ENCODE results near the gene MEIS1.
"Not testable (repeated sequence)": the region's sequence is repeated elsewhere in the genome, so short reads cannot be mapped to it uniquely, and the experiment has no call there.

The MEIS1 gene

GRCh38 chr2:66390811-66391210, 44.1 kb upstream of the MEIS1 start:
- Histone ChIP-seq H3K4me2 (ENCODE audit: low read length, poor library complexity, severe bottlenecking) (no peak overlapping the region), H3K27ac (ENCODE audit: low read length, poor library complexity, severe bottlenecking) (no peak overlapping the region)
- 92% methylated on average over 9 of the region's 9 CpGs for WGBS

GRCh38 chr2:66391240-66391639, 43.7 kb upstream of the MEIS1 start:
- not testable (repeated sequence) for H3K14ac ChIP-seq (ENCODE audit: low read length in 2 of 2); H4K8ac ChIP-seq (ENCODE audit: low read length); H3K27ac ChIP-seq (ENCODE audit: low read length, poor library complexity, severe bottlenecking); H2BK5ac ChIP-seq (ENCODE audit: low read depth, low read length, poor library complexity, severe bottlenecking); H3K4me2 ChIP-seq (ENCODE audit: low read length, poor library complexity, severe bottlenecking); H3K36me3 ChIP-seq (ENCODE audit: control insufficient read depth in 1 of 2, insufficient read depth in 2 of 2, low read depth in 1 of 2, low read length in 2 of 2); H3K79me1 ChIP-seq (replicated peaks; ENCODE audit: low read length, poor library complexity, severe bottlenecking); H3K4me3 ChIP-seq (ENCODE audit: insufficient read depth in 1 of 2, low read depth in 1 of 2, low read length in 2 of 2); H3K9me3 ChIP-seq (ENCODE audit: control insufficient read depth, low read length); H2AK5ac ChIP-seq (ENCODE audit: low read length, severe bottlenecking); H3K4me1 ChIP-seq (ENCODE audit: control insufficient read depth, insufficient read depth, low read depth, low read length); H3K23ac ChIP-seq (ENCODE audit: low read length in 2 of 2); H2BK120ac ChIP-seq (ENCODE audit: low read depth, low read length); H2BK15ac ChIP-seq (ENCODE audit: low read depth, poor library complexity, severe bottlenecking); H3K27me3 ChIP-seq (ENCODE audit: control insufficient read depth in 1 of 2, insufficient read depth in 1 of 2, low read length in 2 of 2); H4K91ac ChIP-seq (ENCODE audit: low read length); H2BK12ac ChIP-seq (ENCODE audit: low read length in 2 of 2); H3K18ac ChIP-seq (ENCODE audit: low read depth in 1 of 2, low read length in 2 of 2); H3K4ac ChIP-seq (ENCODE audit: low read depth in 1 of 2, low read length in 2 of 2); H3K9ac ChIP-seq (ENCODE audit: low read length); DNase-seq; H2AFZ ChIP-seq (ENCODE audit: low read depth, low read length)
- WGBS: 57% methylated on average over 15 of the region's 22 CpGs

More at GRCh38 chr2:66390811-66391210, 44.1 kb upstream of the MEIS1 start:
- Histone ChIP-seq H2BK120ac (ENCODE audit: low read depth, low read length) (no peak overlapping the region), H3K23ac (ENCODE audit: low read length in 2 of 2) (no peak overlapping the region), H3K4me3 (ENCODE audit: insufficient read depth in 1 of 2, low read depth in 1 of 2, low read length in 2 of 2) (no peak overlapping the region), H2BK5ac (ENCODE audit: low read depth, low read length, poor library complexity, severe bottlenecking) (no peak overlapping the region), H2AK5ac (ENCODE audit: low read length, severe bottlenecking) (no peak overlapping the region), H4K91ac (ENCODE audit: low read length) (no peak overlapping the region), H3K4me1 (ENCODE audit: control insufficient read depth, insufficient read depth, low read depth, low read length) (no peaks in the 10 kb centered on the region), H3K9me3 (ENCODE audit: control insufficient read depth, low read length) (no peaks in the 10 kb centered on the region), H3K36me3 (ENCODE audit: control insufficient read depth in 1 of 2, insufficient read depth in 2 of 2, low read depth in 1 of 2, low read length in 2 of 2) (no peaks in the 10 kb centered on the region), H3K27me3 (ENCODE audit: control insufficient read depth in 1 of 2, insufficient read depth in 1 of 2, low read length in 2 of 2) (no peaks in the 10 kb centered on the region), H3K4ac (ENCODE audit: low read depth in 1 of 2, low read length in 2 of 2) (no peak overlapping the region), H3K18ac (ENCODE audit: low read depth in 1 of 2, low read length in 2 of 2) (no peak overlapping the region), H2BK15ac (ENCODE audit: low read depth, poor library complexity, severe bottlenecking) (no peak overlapping the region), H2BK12ac (ENCODE audit: low read length in 2 of 2) (no peak overlapping the region), H2AFZ (ENCODE audit: low read depth, low read length) (no peak overlapping the region), H3K14ac (ENCODE audit: low read length in 2 of 2) (no peak overlapping the region), H4K8ac (ENCODE audit: low read length) (no peak overlapping the region), H3K9ac (ENCODE audit: low read length) (no peak overlapping the region), H3K79me1 (replicated peaks; ENCODE audit: low read length, poor library complexity, severe bottlenecking) (no peaks in the 10 kb centered on the region)
- no peak for DNase-seq

- no peak overlapping the region for H3K18ac ChIP-seq (ENCODE audit: low read depth in 1 of 2, low read length in 2 of 2)
- H2BK15ac ChIP-seq (ENCODE audit: low read depth, poor library complexity, severe bottlenecking): no peak overlapping the region
- H2AFZ ChIP-seq (ENCODE audit: low read depth, low read length): no peak overlapping the region
- H2BK12ac ChIP-seq (ENCODE audit: low read length in 2 of 2): no peak overlapping the region
- H3K9me3 ChIP-seq (ENCODE audit: control insufficient read depth, low read length): peaks cover 6% of the 10 kb centered on the region
- no peak overlapping the region for H2BK120ac ChIP-seq (ENCODE audit: low read depth, low read length)
- no peak overlapping the region for H3K4me2 ChIP-seq (ENCODE audit: low read length, poor library complexity, severe bottlenecking)
- H3K4me3 ChIP-seq (ENCODE audit: insufficient read depth in 1 of 2, low read depth in 1 of 2, low read length in 2 of 2): no peak overlapping the region
- no peak overlapping the region for H3K9ac ChIP-seq (ENCODE audit: low read length)
- no peaks in the 10 kb centered on the region for H3K4me1 ChIP-seq (ENCODE audit: control insufficient read depth, insufficient read depth, low read depth, low read length)
- DNase-seq: no peak
- no peak overlapping the region for H2BK5ac ChIP-seq (ENCODE audit: low read depth, low read length, poor library complexity, severe bottlenecking)
- H3K14ac ChIP-seq (ENCODE audit: low read length in 2 of 2): no peak overlapping the region
- no peaks in the 10 kb centered on the region for H3K36me3 ChIP-seq (ENCODE audit: control insufficient read depth in 1 of 2, insufficient read depth in 2 of 2, low read depth in 1 of 2, low read length in 2 of 2)
- no peak overlapping the region for H2AK5ac ChIP-seq (ENCODE audit: low read length, severe bottlenecking)
- no peak overlapping the region for H4K91ac ChIP-seq (ENCODE audit: low read length)
- no peak overlapping the region for H3K23ac ChIP-seq (ENCODE audit: low read length in 2 of 2)
- H4K8ac ChIP-seq (ENCODE audit: low read length): no peak overlapping the region
- 27% methylated on average over 3 of the region's 4 CpGs for WGBS
- no peak overlapping the region for H3K4ac ChIP-seq (ENCODE audit: low read depth in 1 of 2, low read length in 2 of 2)
- H3K79me1 ChIP-seq (replicated peaks; ENCODE audit: low read length, poor library complexity, severe bottlenecking): no peaks in the 10 kb centered on the region
- H3K27ac ChIP-seq (ENCODE audit: low read length, poor library complexity, severe bottlenecking): no peak overlapping the region
- no peaks in the 10 kb centered on the region for H3K27me3 ChIP-seq (ENCODE audit: control insufficient read depth in 1 of 2, insufficient read depth in 1 of 2, low read length in 2 of 2)
Measured at GRCh38 chr2:66405473-66405872, 29.5 kb upstream of the MEIS1 start.

- peak; percentile 6 for DNase-seq
- Histone ChIP-seq H4K91ac (ENCODE audit: low read length) (no peak overlapping the region), H3K36me3 (ENCODE audit: control insufficient read depth in 1 of 2, insufficient read depth in 2 of 2, low read depth in 1 of 2, low read length in 2 of 2) (no peaks in the 10 kb centered on the region), H3K14ac (ENCODE audit: low read length in 2 of 2) (no peak overlapping the region), H3K4me1 (ENCODE audit: control insufficient read depth, insufficient read depth, low read depth, low read length) (no peaks in the 10 kb centered on the region), H2AK5ac (ENCODE audit: low read length, severe bottlenecking) (no peak overlapping the region), H3K4me3 (ENCODE audit: insufficient read depth in 1 of 2, low read depth in 1 of 2, low read length in 2 of 2) (no peak overlapping the region), H3K27me3 (ENCODE audit: control insufficient read depth in 1 of 2, insufficient read depth in 1 of 2, low read length in 2 of 2) (no peaks in the 10 kb centered on the region), H3K27ac (ENCODE audit: low read length, poor library complexity, severe bottlenecking) (no peak overlapping the region), H2AFZ (ENCODE audit: low read depth, low read length) (no peak overlapping the region), H2BK5ac (ENCODE audit: low read depth, low read length, poor library complexity, severe bottlenecking) (no peak overlapping the region), H3K9ac (ENCODE audit: low read length) (no peak overlapping the region), H3K4ac (ENCODE audit: low read depth in 1 of 2, low read length in 2 of 2) (no peak overlapping the region), H3K79me1 (replicated peaks; ENCODE audit: low read length, poor library complexity, severe bottlenecking) (no peaks in the 10 kb centered on the region), H3K23ac (ENCODE audit: low read length in 2 of 2) (no peak overlapping the region), H3K18ac (ENCODE audit: low read depth in 1 of 2, low read length in 2 of 2) (no peak overlapping the region), H2BK12ac (ENCODE audit: low read length in 2 of 2) (no peak overlapping the region), H2BK15ac (ENCODE audit: low read depth, poor library complexity, severe bottlenecking) (no peak overlapping the region), H4K8ac (ENCODE audit: low read length) (no peak overlapping the region), H2BK120ac (ENCODE audit: low read depth, low read length) (no peak overlapping the region), H3K4me2 (ENCODE audit: low read length, poor library complexity, severe bottlenecking) (no peak overlapping the region), H3K9me3 (ENCODE audit: control insufficient read depth, low read length) (no peaks in the 10 kb centered on the region)
- 70% methylated on average over 2 of the region's 2 CpGs for WGBS
Measured at GRCh38 chr2:66408905-66409304, 26.0 kb upstream of the MEIS1 start.
